Pancreas (tissue), 10 donors: ENCODE measurements around the gene GLTPD2. TPM values are rescaled to one million over a fixed set of nuclear protein-coding genes. Genes with fewer than 3 reads are reported as not detected.

Source experiments
- ATAC-seq, 4 donors: fragments of 200-7000 bp; cut with Tn5 transposase; one replicate each; pipeline versions ENCODE4 v1.8.0 to v1.9.1; 2020; ENCODE audit warnings: mild to moderate bottlenecking in 4 of 4, moderate library complexity in 4 of 4
- DNase-seq, 6 donors: peaks; one replicate each; pipeline ENCODE4 v3.0.0-alpha.2; 2020
- FAIRE-seq: peaks from 2 replicates; lab custom pipeline; 2012; peaks lifted over from hg19 to GRCh38; lab: Jason Lieb, UNC
- H3K27ac ChIP-seq, 4 donors: fragments of 200-600 bp; sonication (generic); 1 replicate in 3 of 4; 2 replicates in 1 of 4; pipeline versions ENCODE4 v1.5.0 to v1.8.0; 2020
- H3K27me3 ChIP-seq, 4 donors: fragments of 200-600 bp; one replicate each; pipeline ENCODE4 v1.8.0; 2021
- H3K36me3 ChIP-seq, 3 donors: fragments of 200-600 bp; sonication (generic) in 1 of 3; one replicate each; pipeline versions ENCODE4 v1.5.0 to v1.8.0; 2020 to 2021
- H3K4me1 ChIP-seq, 3 donors: fragments of 200-600 bp; one replicate each; pipeline ENCODE4 v1.8.0; 2021
- H3K4me3 ChIP-seq, 4 donors: fragments of 200-600 bp; sonication (generic) in 2 of 4; one replicate each; pipeline versions ENCODE4 v1.5.0 to v1.8.0; 2020 to 2021
- H3K9me3 ChIP-seq, 4 donors: fragments of 200-600 bp; one replicate each; pipeline ENCODE4 v1.8.0; 2021
- CTCF ChIP-seq, 4 donors: fragments of 200-600 bp; sonication (generic) in 3 of 4; IDR thresholded peaks; one replicate each; pipeline versions ENCODE4 v1.5.0 to v1.8.0; 2021; ENCODE audit warnings: antibody characterized with exemption in 4 of 4
- WGBS, 2 donors: extraction: QIAGEN DNeasy Blood & Tissue Kit; methylation state at CpG; one replicate each; pipeline ENCODE4 v1.1.7; 2013; 5-methylcytosine and 5-hydroxymethylcytosine counted together
- intact Hi-C, 3 donors: fragments of 100-400 bp; cut with DNase I; formaldehyde crosslinking; loops; one replicate each; pipeline versions ENCODE4 v1.11.1 to v1.14.2; 2022
- polyA plus RNA-seq, 2 donors: library from polyadenylated mRNA; stranded (reverse); fragments of 200-250 nt; gene quantifications; one replicate each; pipeline ENCODE4 v1.2.3, GENCODE V29; 2013
- total RNA-seq, 6 donors: library from RNA; stranded (reverse); fragmentation: NEBNext Ultra II Directional in 4 of 6; extraction: Animal tissue kit (Norgen Biotek cat#: 25700) in 4 of 6; gene quantifications; one replicate each; pipeline versions ENCODE4 v1.2.1 to v1.2.4, GENCODE V29; 2021 to 2023
- donor health status: healthy with polysubstance abuse.
- donor health status: DM: no; HTN: no; CAD: no; lungs with moderate emphysema.
- donor health status: DM: no; HTN: no; CAD: no.
- donor health status: control.
- donor health status: control.
- donor health status: Bipolar disorder and iron deficiency.
- donor health status: DM: yes; HTN: yes; CAD: no.
- donor health status: DM: no; HTN: no; CAD: no.
- donor health status: DM: no; HTN: no; CAD: no.
- donor health status: DM: yes; HTN: yes; CAD: no.

GLTPD2 gene
- total and polyA plus RNA-seq, 8 donors, result 0.23 to 0.39 TPM; not detected in 6

GRCh38 chr17:4839221-4839620, 50.5 kb downstream of the GLTPD2 start:
- ATAC-seq (no peak), FAIRE-seq (no peak), DNase-seq (no peak)
- intact Hi-C loops, result no loop called here
- 86% methylated on average over 8 of the region's 8 CpGs for WGBS, 2 donors
- Histone ChIP-seq H3K9me3 (no peaks in the 10 kb centered on the region), H3K4me3 (no peak overlapping the region), H3K27ac (no peak overlapping the region), H3K27me3 (no peaks in the 10 kb centered on the region), H3K36me3 (no peaks in the 10 kb centered on the region), H3K4me1 (peaks cover 11 to 29% (median 25%) of the 10 kb centered on the region in 3 donors)
- TF ChIP-seq CTCF (IDR thresholded peaks at IDR 0.05), result no peak

Other genes with a start within 250 kb of the GLTPD2 start
- 10 to 100 TPM; 21.8 to 41.8 (median 30.6) TPM for gene MYBBP1A, start 233.6 kb upstream of the GLTPD2 start, total RNA-seq
- gene MYBBP1A, start 233.6 kb upstream of the GLTPD2 start, polyA plus RNA-seq, result 10 to 100 TPM; 73.1 to 93.1 TPM
- 10 to 100 TPM; 20.7 to 34.4 (median 32.9) TPM for gene GGT6, start 228.4 kb upstream of the GLTPD2 start, total RNA-seq
- 10 to 100 TPM; 27.0 to 36.1 TPM for gene GGT6, start 228.4 kb upstream of the GLTPD2 start, polyA plus RNA-seq
- under 1 TPM in 4 of 6 donors, not detected in 2; 0.09 to 0.59 (median 0.18) TPM for gene SMTNL2, start 204.4 kb upstream of the GLTPD2 start, total RNA-seq
- under 1 TPM; 0.27 to 0.42 TPM for gene SMTNL2, start 204.4 kb upstream of the GLTPD2 start, polyA plus RNA-seq
- gene ALOX15, start 147.3 kb upstream of the GLTPD2 start, total RNA-seq, result not detected
- 1 to 10 TPM in 1 of 2 donors, not detected in 1; 1.1 TPM for gene ALOX15, start 147.3 kb upstream of the GLTPD2 start, polyA plus RNA-seq
- gene PELP1, start 84.8 kb upstream of the GLTPD2 start, total RNA-seq, result 10 to 100 TPM; 15.9 to 31.2 (median 21.5) TPM
- gene PELP1, start 84.8 kb upstream of the GLTPD2 start, polyA plus RNA-seq, result 10 to 100 TPM; 34.6 to 38.0 TPM
- 10 to 100 TPM; 11.2 to 49.6 (median 15.1) TPM for gene ARRB2, start 78.3 kb upstream of the GLTPD2 start, total RNA-seq
- gene ARRB2, start 78.3 kb upstream of the GLTPD2 start, polyA plus RNA-seq, result 10 to 100 TPM; 21.3 to 22.2 TPM
- 10 to 100 TPM in 4 of 6 donors, 1 to 10 TPM in 2; 8.6 to 11.6 (median 10.7) TPM for gene MED11, start 57.5 kb upstream of the GLTPD2 start, total RNA-seq
- 10 to 100 TPM; 26.0 to 31.1 TPM for gene MED11, start 57.5 kb upstream of the GLTPD2 start, polyA plus RNA-seq
- 1 to 10 TPM in 2 of 6 donors, under 1 TPM in 4; 0.39 to 3.2 (median 0.69) TPM for gene ZMYND15, start 49.1 kb upstream of the GLTPD2 start, total RNA-seq
- 1 to 10 TPM; 1.6 to 3.0 TPM for gene ZMYND15, start 49.1 kb upstream of the GLTPD2 start, polyA plus RNA-seq
- 10 to 100 TPM in 3 of 6 donors, 1 to 10 TPM in 3; 7.6 to 55.6 (median 10.0) TPM for gene CXCL16, start 49.0 kb upstream of the GLTPD2 start, total RNA-seq
- gene CXCL16, start 49.0 kb upstream of the GLTPD2 start, polyA plus RNA-seq, result 10 to 100 TPM in 1 of 2 donors, 1 to 10 TPM in 1; 7.9 to 12.9 TPM
- gene TM4SF5, start 17.1 kb upstream of the GLTPD2 start, total RNA-seq, result 1 to 10 TPM in 1 of 6 donors, under 1 TPM in 3, not detected in 2; 0.31 to 1.2 (median 0.61) TPM
- gene TM4SF5, start 17.1 kb upstream of the GLTPD2 start, polyA plus RNA-seq, result under 1 TPM; 0.46 to 0.77 TPM
- 1 to 10 TPM in 3 of 6 donors, under 1 TPM in 2, not detected in 1; 0.28 to 2.2 (median 1.2) TPM for gene VMO1, start 2.6 kb upstream of the GLTPD2 start, total RNA-seq
- gene VMO1, start 2.6 kb upstream of the GLTPD2 start, polyA plus RNA-seq, result 1 to 10 TPM in 1 of 2 donors, under 1 TPM in 1; 0.87 to 1.6 TPM
- gene PSMB6, start 7.2 kb downstream of the GLTPD2 start, total RNA-seq, result 10 to 100 TPM; 31.3 to 55.4 (median 46.1) TPM
- gene PSMB6, start 7.2 kb downstream of the GLTPD2 start, polyA plus RNA-seq, result 100 to 1,000 TPM in 1 of 2 donors, 10 to 100 TPM in 1; 53.1 to 103 TPM
- gene PLD2, start 18.2 kb downstream of the GLTPD2 start, total RNA-seq, result 10 to 100 TPM; 11.7 to 26.1 (median 17.9) TPM
- gene PLD2, start 18.2 kb downstream of the GLTPD2 start, polyA plus RNA-seq, result 10 to 100 TPM; 24.5 to 25.8 TPM
- gene MINK1, start 44.4 kb downstream of the GLTPD2 start, total RNA-seq, result 10 to 100 TPM; 39.6 to 70.3 (median 44.0) TPM
- 10 to 100 TPM; 62.3 to 79.3 TPM for gene MINK1, start 44.4 kb downstream of the GLTPD2 start, polyA plus RNA-seq
- gene C17orf107, start 110.6 kb downstream of the GLTPD2 start, total RNA-seq, result 1 to 10 TPM; 2.8 to 6.9 (median 3.1) TPM
- gene C17orf107, start 110.6 kb downstream of the GLTPD2 start, polyA plus RNA-seq, result 1 to 10 TPM; 1.9 to 2.7 TPM
- 1 to 10 TPM in 5 of 6 donors, under 1 TPM in 1; 0.76 to 2.0 (median 1.5) TPM for gene CHRNE, start 114.1 kb downstream of the GLTPD2 start, total RNA-seq
- 1 to 10 TPM in 1 of 2 donors, under 1 TPM in 1; 0.77 to 1.1 TPM for gene CHRNE, start 114.1 kb downstream of the GLTPD2 start, polyA plus RNA-seq
- under 1 TPM in 3 of 6 donors, not detected in 3; 0.06 to 0.37 (median 0.15) TPM for gene GP1BA, start 143.3 kb downstream of the GLTPD2 start, total RNA-seq
- gene GP1BA, start 143.3 kb downstream of the GLTPD2 start, polyA plus RNA-seq, result under 1 TPM in 1 of 2 donors, not detected in 1; 0.11 TPM
- gene SLC25A11, start 151.1 kb downstream of the GLTPD2 start, total RNA-seq, result 10 to 100 TPM; 10.9 to 23.3 (median 21.4) TPM
- 10 to 100 TPM; 20.6 to 25.5 TPM for gene SLC25A11, start 151.1 kb downstream of the GLTPD2 start, polyA plus RNA-seq
- 10 to 100 TPM; 40.8 to 64.5 (median 46.7) TPM for gene RNF167, start 151.3 kb downstream of the GLTPD2 start, total RNA-seq
- 100 to 1,000 TPM; 102 to 118 TPM for gene RNF167, start 151.3 kb downstream of the GLTPD2 start, polyA plus RNA-seq
- 100 to 1,000 TPM in 4 of 6 donors, 10 to 100 TPM in 2; 63.6 to 195 (median 125) TPM for gene PFN1, start 159.6 kb downstream of the GLTPD2 start, total RNA-seq
- gene PFN1, start 159.6 kb downstream of the GLTPD2 start, polyA plus RNA-seq, result 100 to 1,000 TPM; 148 to 162 TPM
- 1 to 10 TPM; 1.5 to 6.3 (median 2.5) TPM for gene ENO3, start 162.2 kb downstream of the GLTPD2 start, total RNA-seq
- 10 to 100 TPM; 17.0 to 20.3 TPM for gene ENO3, start 162.2 kb downstream of the GLTPD2 start, polyA plus RNA-seq
- gene SPAG7, start 178.9 kb downstream of the GLTPD2 start, total RNA-seq, result 10 to 100 TPM; 15.8 to 31.7 (median 23.8) TPM
- 10 to 100 TPM; 40.3 to 58.4 TPM for gene SPAG7, start 178.9 kb downstream of the GLTPD2 start, polyA plus RNA-seq
- gene CAMTA2, start 198.7 kb downstream of the GLTPD2 start, total RNA-seq, result 10 to 100 TPM; 13.6 to 28.0 (median 19.8) TPM
- gene CAMTA2, start 198.7 kb downstream of the GLTPD2 start, polyA plus RNA-seq, result 10 to 100 TPM; 68.1 to 86.3 TPM
- under 1 TPM; 0.28 to 0.81 (median 0.34) TPM for gene INCA1, start 208.6 kb downstream of the GLTPD2 start, total RNA-seq
- 1 to 10 TPM; 1.8 to 2.4 TPM for gene INCA1, start 208.6 kb downstream of the GLTPD2 start, polyA plus RNA-seq
- 100 to 1,000 TPM in 1 of 6 donors, 10 to 100 TPM in 5; 72.8 to 103 (median 78.7) TPM for gene KIF1C, start 209.0 kb downstream of the GLTPD2 start, total RNA-seq
- gene KIF1C, start 209.0 kb downstream of the GLTPD2 start, polyA plus RNA-seq, result 10 to 100 TPM; 22.3 to 41.6 TPM
- not detected for gene SLC52A1, start 246.5 kb downstream of the GLTPD2 start, total RNA-seq
- under 1 TPM in 1 of 2 donors, not detected in 1; 0.08 TPM for gene SLC52A1, start 246.5 kb downstream of the GLTPD2 start, polyA plus RNA-seq